GM20431 (cell line): ENCODE results near the gene CUBN.

Source experiments
- in situ Hi-C: fragments of 300-500 bp; cut with MseI, MboI; formaldehyde crosslinking; loops from one replicate; pipeline ENCODE4 v1.15.0; 2020; ENCODE audit warnings: low sequenced_read_pairs; ENCODE audit not compliant: unreplicated experiment

Gene CUBN

DNA sequence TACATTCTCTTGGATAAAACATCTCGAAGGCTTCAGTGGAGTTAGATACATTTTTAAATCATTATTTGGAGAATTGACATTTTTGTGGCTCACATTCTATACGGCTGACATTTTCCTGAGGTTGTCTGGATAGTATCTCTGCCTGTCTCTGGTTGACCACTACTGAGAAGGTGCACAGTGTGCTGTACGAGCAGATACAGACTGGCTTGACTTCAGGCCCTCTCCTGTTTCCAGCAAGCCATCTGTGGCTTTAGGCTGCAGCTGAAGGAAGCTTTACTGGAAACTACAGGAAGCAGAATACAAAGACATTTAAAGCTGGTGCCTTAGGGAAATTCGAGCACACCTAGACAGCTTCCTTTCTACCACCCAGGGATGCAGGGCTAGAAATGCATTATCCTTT lies 273.0 kb downstream of the CUBN start:
- in situ Hi-C loops, result no loop called here

GRCh38 chr10:16856092-16856491 lies 273.5 kb downstream of the CUBN start:
- in situ Hi-C loops, result no loop called here

- in situ Hi-C loops, result no loop called here
These were observed 275.0 kb downstream of the CUBN start for GRCh38 chr10:16854623-16855022.

- in situ Hi-C loops, result no loop called here
These were observed 275.8 kb downstream of the CUBN start for GRCh38 chr10:16853809-16854208.

GRCh38 chr10:16853201-16853600 lies 276.4 kb downstream of the CUBN start:
- in situ Hi-C loops, result no loop called here

DNA sequence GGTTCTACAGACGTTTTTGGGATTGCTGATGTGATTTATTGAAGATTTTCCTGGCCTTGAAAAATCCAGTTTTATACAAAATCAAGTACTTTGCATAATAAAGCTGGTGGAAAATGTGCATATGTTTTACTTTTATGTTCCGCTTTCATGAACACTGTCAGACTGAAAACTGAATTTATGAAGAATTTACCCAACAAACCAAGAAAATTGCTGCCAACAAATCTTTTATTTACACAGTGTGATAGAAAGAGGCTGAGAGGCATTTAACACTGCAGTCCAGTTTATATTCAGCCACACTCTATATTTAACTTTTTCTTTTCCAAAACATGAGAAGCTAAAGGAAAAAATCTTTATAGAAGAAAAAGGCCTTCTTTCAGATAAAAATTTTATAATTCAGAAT lies 277.0 kb downstream of the CUBN start:
- in situ Hi-C loops, result no loop called here

GRCh38 chr10:16848562-16849154 lies 281.0 kb downstream of the CUBN start:
- in situ Hi-C loops, result loop anchor here (10.0 to 25.0 kb wide), 2 partner anchors 406 to 589 kb away; no protein-coding TSS in a partner anchor

DNA sequence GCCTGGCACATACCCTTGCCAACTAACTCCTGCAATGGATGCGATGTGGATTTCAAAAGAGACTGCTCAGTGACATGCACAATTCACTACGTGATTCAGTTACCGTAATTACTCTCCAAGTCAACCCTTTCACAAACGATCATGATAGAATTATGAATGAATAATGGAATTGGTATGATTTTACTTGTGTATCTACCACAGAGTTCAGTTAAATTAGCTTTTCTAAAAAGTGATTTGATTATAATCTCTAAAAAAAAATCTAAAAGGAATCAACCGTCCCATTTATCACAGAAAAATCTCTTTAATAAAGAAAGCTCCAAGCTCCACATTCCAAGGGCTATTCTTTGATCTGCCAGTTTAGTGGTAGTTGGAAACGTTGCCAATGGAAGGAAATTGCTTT lies 282.0 kb downstream of the CUBN start:
- in situ Hi-C loops, result loop anchor here (10.0 to 25.0 kb wide), 2 partner anchors 407 to 590 kb away; no protein-coding TSS in a partner anchor

DNA sequence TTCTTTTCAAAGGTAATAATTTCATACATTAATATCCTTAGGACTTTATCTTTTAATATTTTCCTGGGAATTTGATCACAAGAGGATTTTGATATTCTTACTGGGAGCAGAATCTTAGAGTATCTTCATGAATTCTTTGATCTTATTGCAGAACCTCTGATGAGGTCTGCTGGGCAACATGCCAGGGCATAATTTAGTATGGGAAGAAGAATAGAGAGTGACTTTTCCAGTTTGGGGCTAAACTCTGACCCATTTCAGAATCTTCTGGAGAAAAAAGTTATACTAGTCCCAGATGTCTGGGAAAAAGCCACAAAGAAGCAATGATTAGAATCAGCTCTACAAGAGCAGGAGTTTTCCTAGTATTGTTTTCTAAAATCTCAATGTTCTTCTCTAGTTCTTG lies 284.4 kb downstream of the CUBN start:
- in situ Hi-C loops, result loop anchor here (10.0 to 25.0 kb wide), 2 partner anchors 410 to 592 kb away; no protein-coding TSS in a partner anchor

DNA sequence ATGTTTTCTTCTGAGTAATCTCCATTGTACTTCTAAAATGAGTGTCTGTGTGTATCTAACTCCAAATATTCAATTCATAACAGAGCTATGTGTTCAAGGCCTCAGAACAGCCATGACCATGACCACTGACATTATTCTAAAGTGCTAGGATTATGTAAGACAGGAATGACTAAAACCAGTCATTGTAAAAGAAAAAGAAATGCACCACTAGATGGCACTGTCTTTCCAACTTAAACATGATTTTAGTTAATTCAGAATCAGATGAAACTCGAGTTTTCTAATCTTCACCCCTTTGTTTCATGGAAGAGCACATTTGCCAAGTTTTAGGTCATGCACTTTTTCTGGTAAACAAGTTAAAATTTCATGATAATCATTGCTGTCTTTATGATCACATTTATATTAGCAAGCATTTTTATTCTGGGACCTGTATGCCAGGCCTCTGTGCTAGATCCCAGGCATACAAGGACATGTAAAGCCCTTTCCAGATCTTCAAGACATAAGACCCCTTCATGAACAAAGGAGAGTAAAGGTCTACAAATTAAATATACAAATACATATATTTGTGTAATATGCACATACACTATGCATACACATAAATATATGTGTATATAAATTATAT lies 286.2 kb downstream of the CUBN start:
- in situ Hi-C loops, result loop anchor here (10.0 to 25.0 kb wide), 2 partner anchors 411 to 594 kb away; no protein-coding TSS in a partner anchor

DNA sequence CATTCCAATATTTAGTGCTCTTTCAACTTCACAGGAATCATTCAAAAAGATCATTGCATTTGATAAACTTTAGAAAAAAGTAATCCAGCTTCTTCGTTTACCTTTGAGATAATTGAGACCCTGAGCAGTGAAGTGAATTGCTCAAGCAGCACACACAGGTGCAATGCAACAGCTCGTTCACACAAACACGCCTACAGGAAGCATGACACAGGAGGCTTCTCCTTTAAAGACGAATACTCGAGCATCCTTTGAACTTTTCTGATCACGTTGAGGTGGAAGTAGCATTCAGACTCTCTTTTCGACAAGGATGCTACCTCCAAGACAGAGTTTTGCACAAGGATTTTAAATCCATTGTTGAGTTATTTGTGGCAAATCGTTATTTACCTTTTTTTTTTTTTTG lies 294.4 kb downstream of the CUBN start:
- in situ Hi-C loops, result loop anchor here (25.0 kb wide), 1 partner anchor 602 kb away; no protein-coding TSS in a partner anchor

DNA sequence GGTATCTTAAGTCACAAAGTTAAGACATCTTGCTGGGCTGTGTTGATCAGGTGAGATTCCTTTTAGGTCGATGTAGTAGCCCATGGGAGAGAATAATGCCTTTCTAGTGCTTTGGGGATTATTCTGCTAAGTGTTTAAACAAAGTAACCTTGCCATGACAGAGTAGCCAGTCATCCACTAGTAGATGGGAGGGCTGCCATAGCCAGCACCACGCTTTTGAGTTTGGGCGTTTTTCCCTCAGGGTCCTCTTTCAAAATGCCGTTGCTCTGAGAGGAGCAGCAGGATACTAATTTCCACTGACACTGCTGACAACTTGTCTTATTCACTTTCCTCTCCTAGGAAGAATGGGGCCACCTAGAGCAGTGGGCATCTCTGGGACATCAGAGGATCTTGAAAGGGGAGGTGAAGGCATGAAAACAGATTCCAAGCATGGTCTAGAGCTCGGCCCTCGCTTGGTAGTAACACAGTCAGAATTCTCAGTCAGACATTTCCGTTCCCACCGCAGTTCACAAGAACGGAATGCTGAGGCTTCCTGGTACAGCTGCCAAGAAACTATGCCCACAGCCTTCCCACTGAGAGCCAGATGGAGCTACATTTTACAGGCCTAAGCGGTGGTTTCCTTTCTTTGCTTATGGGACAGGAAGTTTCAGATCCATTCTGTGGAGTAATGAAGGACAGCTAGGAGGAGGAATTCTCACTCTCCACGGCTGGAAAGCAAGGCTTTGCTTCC lies 297.1 kb downstream of the CUBN start:
- in situ Hi-C loops, result loop anchor here (25.0 kb wide), 1 partner anchor 605 kb away; no protein-coding TSS in a partner anchor

- in situ Hi-C loops, result loop anchor here (25.0 kb wide), 1 partner anchor 609 kb away; no protein-coding TSS in a partner anchor
These were observed 300.9 kb downstream of the CUBN start for GRCh38 chr10:16828701-16829175.

GRCh38 chr10:16828114-16828568 lies 301.5 kb downstream of the CUBN start:
- in situ Hi-C loops, result loop anchor here (25.0 kb wide), 1 partner anchor 609 kb away; no protein-coding TSS in a partner anchor

DNA sequence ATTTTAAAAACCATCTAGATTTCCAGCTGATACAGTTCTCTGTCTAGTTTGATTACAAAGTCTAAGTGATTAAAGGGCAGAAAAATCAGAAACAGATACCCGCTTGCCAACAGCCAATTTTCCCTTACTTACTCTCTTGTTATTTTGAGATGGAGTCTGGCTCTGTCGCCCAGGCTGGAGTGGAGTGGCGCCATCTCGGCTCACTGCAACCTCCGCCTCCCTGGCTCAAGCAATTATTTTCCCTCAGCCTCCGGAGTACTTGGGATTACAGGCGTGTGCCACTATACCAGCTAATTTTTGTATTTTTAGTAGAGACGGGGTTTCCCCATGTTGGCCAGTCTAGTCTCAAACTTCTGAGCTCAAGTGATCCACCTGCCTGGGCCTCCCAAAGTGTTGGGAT lies 302.1 kb downstream of the CUBN start:
- in situ Hi-C loops, result loop anchor here (25.0 kb wide), 1 partner anchor 610 kb away; no protein-coding TSS in a partner anchor

DNA sequence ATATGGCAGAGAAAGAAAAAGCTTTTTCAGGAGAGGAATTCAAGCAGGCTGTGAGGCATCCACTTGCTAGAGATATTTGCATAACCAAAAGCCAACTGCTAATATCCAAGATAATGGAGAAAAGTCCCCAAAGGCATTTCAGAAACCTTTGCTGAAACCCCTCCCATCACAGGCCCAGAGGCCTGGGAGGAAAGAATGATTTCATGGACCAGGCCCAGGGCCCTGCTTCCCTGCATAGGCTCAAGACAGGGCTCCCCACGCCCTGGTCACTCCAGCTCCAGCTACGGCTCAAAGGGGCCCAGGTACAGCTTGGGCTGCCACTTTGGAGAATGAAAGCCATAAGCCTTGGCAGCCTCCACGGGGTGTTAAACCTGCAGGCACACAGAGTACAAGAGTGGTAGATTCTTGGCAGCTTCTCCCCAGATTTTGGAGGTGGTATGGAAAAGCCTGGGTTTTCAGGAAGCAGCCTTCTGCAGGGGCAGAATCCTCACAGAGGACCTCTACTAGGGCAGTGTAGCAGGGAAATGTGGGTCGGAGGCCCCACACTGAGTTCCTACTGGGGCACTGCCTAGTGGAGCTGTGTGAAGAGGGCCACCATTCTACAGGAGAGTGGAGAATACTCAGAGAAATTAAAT lies 306.8 kb downstream of the CUBN start:
- in situ Hi-C loops, result no loop called here

- in situ Hi-C loops, result no loop called here
These were observed 307.6 kb downstream of the CUBN start for GRCh38 chr10:16822027-16822426.

- in situ Hi-C loops, result no loop called here
These were observed 309.2 kb downstream of the CUBN start for GRCh38 chr10:16820421-16820820.

DNA sequence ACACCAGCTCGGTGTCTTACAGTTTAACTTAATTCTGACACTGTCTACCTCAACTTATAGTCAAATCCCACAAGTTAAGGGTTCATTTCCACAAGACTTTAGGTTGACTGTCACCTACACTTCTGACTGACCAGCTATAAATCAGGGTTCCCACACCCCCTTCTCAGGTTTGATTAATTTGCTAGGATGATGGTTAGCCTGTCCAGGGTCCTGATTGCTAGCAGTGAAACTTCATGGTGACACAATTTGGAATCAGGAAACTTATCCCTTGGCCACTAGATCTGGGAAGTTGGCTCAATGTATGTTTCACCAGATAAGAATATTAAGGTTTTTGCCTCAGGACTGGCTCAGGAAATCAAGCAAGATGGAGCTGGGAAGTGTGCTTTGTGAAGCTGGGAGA lies 309.6 kb downstream of the CUBN start:
- in situ Hi-C loops, result no loop called here

DNA sequence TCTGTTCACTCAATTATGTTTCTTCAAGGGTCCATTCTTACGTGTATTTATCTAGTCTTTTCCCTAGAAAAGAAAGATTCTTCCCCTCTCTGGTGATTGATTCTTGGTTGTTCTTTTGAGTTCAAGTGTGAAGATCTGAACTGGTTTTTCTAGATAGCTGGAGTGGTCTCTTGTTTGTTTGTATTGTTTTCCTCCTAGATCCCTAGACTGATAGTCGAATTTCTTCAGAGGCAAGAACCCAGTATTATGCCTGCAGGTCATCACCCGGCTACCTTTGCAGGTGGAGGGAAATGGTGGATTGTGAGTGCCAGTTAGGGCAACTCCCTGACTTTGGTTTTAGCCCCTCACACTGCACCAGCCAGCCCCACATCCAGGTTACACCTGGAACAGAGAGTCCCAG lies 310.2 kb downstream of the CUBN start:
- in situ Hi-C loops, result no loop called here
